ENCODE results near the gene UBR1.

DNA sequence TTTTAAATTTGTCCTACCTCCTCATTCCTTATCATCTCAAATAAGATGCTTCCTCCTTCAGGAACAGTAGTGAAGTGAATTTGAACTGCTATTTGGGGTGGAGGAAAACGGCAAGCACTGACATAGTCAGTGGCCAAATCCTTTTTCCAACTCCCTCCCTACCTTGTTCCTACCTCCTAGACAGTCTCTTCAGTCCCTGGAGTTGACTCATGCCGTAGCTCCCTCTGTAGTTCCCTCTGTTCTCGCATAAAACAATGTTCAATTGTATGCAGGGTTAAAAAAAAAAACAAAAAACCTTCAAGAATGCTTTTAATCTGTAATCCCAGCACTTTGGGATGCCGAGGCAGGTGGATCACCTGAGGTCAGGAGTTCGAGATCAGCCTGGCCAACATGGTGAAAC lies 1.4 kb downstream of the UBR1 start:
- TF ChIP-seq, protein P1, sequence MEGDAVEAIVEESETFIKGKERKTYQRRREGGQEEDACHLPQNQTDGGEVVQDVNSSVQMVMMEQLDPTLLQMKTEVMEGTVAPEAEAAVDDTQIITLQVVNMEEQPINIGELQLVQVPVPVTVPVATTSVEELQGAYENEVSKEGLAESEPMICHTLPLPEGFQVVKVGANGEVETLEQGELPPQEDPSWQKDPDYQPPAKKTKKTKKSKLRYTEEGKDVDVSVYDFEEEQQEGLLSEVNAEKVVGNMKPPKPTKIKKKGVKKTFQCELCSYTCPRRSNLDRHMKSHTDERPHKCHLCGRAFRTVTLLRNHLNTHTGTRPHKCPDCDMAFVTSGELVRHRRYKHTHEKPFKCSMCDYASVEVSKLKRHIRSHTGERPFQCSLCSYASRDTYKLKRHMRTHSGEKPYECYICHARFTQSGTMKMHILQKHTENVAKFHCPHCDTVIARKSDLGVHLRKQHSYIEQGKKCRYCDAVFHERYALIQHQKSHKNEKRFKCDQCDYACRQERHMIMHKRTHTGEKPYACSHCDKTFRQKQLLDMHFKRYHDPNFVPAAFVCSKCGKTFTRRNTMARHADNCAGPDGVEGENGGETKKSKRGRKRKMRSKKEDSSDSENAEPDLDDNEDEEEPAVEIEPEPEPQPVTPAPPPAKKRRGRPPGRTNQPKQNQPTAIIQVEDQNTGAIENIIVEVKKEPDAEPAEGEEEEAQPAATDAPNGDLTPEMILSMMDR (IDR thresholded peaks at IDR 0.05): no peak
- no peak for TF ChIP-seq EZH2phosphoT487 (IDR thresholded peaks at IDR 0.05)
